CD4-positive, alpha-beta T cell treated with Interleukin-4 for 4 hours (primary cell): ENCODE results near the gene LRRC8E.
A peak's percentile ranks its signal among the peaks of the same experiment; 100 is the strongest.

Experiments
- DNase-seq: peaks from one replicate; pipeline ENCODE4 v3.0.0-alpha.2; 2020

The LRRC8E gene

DNA sequence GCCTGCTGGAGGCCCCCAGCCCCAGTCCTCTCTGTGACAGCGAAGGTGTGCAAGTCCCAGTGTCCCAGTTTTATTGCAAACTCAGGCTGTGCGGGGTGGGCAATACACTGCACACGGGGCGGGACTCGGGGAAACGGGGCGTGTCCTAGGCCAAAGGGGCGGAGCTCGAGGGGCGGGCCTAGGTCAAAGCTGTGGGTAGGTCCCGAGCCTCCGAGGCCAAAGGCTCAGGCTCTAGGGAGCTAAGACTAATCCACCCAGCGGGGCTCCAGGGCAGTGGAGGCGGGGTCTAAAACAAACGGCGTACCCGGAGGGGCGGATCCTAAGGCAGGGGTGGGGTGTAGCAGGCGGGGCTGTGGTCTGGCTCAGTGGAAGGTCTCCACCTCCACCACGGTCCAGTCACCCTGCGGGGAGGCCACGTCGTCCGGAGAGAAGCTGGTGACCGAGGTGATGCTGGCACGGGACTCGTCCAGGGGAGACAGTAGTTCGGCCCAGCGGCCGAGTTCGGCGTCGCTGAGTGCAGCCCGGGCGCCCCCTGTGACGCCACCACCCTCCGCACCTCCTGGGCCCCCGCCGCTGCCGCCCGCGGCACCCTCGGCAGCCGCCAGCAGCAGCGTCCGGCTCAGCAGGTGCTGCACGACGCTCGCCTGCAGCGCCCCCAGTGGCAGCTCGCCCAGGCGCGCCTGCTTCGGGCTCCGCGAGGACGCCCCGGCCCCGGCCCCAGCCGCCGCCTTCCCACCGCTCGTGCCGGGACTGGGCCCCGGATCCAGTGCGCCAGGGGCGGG lies 19.4 kb upstream of the LRRC8E start:
- DNase-seq = peak; percentile 74

DNA sequence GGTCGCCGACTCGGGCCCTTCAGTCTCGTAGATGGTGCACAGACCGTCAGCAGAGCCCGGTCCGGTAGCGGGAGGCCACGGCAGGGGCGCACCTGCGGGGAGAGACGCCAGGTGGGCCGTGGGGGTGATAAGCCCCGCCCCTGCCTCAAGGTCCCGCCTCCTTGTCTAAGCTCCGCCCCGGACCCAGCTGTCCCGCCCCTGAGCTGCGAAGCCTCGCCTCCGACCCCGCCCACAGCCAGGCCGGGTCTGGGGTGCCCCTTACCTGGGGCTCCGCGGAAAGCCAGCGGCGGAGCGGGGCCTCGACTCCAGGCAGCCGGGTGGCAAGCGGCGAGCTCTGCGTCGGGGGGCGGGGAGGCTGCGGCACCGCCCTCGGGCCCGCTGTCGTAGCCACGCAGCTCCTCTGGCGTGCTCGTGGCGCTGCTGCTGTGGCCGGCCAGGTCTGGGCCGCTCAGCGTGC lies 18.8 kb upstream of the LRRC8E start:
- DNase-seq = peak; percentile 61

GRCh38 chr19:7869910-7870511 lies 18.3 kb upstream of the LRRC8E start:
- peak; percentile 37 for DNase-seq

DNA sequence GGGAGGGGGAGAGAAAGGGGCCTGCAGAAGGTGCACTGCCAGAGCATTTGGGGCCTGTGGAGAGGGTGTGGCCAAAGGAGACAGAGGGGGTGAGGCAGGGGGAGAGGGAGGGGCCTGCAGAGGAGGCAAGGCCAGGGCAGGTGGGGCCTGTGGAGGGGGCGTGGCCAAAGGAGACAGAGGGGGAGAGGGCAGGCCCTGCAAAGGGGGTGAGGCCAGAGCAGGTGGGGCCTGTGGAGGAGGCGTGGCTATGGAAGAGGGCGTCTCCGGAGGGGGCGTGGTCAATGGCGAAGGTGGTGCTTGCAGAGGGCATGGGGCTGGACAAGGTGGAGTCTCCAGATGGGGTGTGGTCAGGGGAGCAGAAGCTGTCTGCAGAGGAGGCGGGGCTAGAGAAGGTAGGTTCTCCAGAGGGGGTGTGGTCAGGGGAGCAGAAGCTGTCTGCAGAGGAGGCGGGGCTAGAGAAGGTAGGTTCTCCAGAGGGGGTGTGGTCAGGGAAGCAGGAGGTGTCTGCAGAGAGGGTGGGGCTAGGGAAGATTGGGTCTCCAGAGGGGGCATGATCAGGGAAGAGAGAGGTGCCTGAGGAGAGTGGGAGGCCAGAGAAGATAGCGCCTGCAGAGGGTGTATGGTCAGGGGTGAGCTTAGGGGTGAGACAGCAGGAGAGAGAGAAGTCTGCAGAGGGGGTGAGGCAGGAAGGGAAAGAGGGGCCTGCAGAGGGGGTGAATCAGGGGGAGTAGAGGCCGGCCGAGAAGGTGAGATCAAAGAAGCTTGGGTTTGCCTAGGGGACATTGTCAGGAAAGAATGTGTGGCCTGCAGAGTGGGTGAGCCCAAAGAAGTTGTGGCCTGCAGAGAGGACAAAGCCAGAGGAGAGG lies 17.5 kb upstream of the LRRC8E start:
- no peak for DNase-seq

- DNase-seq = peak; percentile 49
These were observed 16.6 kb upstream of the LRRC8E start for GRCh38 chr19:7871437-7872305.

DNA sequence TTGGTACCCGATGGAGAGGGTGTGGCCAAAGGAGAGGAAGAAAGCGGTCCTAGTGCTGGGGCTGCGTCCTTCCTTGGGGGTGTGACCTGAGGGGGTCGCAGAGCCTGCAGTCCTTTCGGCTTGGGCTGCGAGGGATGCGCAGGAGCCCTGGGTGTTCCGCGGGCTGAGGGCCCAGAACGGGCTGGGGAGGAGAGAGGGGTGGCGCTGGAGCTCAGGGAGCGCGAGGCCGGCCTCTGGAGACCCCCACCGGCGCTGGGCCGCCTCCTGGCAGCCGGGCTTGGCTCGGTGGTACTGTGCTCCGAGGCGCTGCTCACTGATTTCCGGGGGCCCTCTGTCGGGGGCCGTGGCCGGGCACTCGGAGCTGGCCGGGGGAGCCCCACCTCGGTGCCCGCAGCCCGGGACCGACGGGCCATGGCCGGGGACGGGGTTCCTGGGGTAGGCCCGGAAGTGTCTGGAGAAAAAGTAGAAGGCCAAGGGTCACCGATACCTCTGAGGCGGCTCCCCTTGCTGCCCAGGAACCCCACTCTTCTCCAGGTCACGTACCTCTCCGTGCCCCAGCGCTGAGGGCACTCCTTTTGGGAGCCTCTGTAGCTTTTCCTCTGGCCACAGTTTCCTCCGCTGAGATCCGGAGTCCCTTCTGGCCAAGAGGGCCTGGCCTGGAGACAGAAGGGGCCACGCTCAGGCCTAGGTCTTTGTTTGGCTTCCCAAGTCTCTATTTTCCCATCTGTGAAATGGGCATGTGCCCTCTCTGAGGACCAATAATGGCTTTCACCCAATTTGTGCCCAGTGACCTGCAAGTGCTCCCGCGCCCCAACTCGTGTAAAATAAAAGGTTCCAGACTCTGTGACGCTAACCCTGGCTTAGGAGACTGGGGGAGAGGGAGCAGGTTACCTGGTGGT lies 15.8 kb upstream of the LRRC8E start:
- no peak for DNase-seq

DNA sequence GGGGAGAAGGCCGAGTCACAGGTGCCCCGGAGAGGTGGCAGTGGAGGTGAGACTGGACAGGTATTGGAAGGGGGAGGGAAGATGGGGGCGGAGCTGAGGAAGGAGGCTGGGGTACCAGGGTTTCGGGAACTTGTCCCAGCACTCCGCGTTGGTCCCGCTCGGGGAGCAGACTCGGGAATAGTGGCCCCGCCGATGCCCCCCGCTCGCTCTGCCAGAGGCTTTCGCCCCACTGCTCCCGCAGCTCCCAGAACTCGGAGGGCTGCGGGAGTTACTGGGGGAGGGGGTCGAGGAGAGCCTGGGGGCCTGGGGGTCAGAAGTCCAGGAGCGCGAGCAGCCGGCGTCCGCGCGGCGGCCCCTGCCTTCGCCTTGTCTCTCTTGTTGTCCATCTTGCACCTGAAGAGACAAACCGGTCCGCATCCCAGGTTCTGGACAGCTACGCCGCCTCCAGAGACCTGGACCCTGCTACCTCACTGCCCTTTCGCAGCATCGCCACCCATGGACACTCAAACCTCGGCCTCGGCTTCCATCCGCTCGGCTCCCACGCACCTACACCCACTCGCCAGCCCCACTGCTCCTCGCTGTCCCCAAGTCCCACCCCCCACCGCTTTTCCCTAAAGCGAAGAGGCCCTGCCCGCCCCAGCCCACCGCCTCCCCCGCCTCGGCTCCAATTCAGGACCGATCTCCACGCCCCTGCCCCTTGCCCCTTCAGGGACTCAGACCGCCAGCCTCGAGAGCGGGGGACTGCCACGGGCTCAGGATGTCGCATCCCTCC lies 14.8 kb upstream of the LRRC8E start:
- DNase-seq = no peak

- no peak for DNase-seq
These were observed 14.0 kb upstream of the LRRC8E start, which contains the start of gene PRR36 for GRCh38 chr19:7874076-7874896. Gene PRR36 (minus strand): TSS chr19:7874390. CDS start chr19:7873689, 701 bp downstream.

- DNase-seq = no peak
These were observed 13.4 kb upstream of the LRRC8E start for GRCh38 chr19:7874897-7875273.

DNA sequence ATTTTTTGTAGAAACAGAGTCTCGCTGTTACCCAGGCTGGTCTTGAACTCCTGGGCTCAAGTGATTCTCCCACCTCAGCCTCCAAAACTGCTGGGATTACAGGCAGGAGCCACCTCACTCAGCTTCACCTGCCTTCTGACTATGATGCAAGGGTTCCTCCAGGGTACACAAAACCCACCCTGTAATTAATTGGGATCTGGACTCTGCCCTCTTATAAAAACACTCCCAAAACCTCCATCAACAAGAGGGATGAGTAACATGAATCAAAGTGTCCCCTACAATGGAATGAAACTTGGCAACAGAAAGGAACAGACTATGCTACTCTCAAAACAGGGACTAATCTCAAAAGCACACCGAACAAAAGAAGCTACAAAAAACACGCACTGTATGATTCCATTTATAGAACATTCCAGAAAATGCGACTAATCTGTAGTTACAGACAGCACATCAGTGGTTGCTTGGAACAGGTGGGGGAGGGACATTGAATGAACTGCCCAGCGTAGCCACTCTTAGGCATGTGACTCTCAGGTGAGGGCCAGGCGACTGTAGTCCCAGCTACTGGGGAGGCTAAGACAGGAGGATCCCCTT lies 11.0 kb upstream of the LRRC8E start:
- no peak for DNase-seq

- no peak for DNase-seq
These were observed 9.1 kb upstream of the LRRC8E start for GRCh38 chr19:7879111-7879807.

DNA sequence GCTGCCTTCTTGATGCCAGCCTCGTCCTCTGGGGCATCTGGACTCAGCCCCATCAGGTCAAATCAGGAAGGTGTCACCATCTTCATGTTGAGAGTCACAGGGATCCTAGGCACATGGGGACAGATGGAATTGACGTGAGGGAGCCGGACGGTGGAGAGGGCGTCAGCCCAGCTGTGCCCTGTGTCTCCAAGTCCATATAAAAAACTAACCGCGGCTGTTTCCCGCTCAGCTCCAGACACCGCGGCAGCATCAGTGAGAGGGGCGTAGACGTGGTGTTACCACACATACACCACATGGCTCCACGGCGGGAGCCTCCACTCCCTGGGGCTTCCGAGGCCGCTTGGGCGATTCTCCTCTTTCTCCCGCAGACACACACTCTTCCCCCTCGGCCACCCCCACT lies 8.5 kb upstream of the LRRC8E start:
- no peak for DNase-seq

DNA sequence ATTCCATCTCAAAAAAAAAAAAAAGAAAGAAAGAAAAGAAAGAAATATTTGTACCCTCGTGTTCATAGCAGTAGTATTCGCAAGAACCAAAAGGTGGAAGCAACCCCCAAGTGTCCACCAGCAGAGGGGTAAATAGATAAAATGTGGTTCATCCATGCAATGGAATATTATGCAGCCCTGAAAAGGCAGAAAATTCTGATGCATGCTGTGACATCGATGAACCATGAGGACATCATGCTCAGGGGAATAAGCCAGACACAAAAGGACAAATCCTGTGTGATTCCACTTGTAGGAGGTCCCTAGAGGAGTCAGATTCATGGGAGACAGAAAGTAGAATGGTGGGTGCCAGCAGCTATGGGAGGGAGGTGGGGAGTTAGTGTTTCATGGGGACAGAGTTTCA lies 6.4 kb upstream of the LRRC8E start:
- DNase-seq = no peak

DNA sequence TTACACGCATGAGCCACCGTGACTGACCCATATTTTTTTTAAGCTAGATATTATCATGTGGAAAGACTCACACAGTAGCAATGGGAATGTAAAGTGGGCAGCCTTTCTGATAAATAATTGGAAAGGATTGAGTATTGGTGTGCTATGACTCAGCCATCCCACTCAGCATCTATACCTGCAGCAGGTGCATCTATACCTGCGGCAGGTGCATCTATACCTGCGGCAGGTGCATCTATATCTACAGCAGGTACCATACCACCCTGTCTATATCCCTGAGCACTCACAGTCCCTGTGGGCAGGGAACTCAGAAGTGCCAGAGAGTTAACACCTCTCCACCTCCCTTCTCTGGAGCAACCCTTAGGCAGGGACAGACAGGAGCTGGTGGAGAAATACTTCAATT lies 5.2 kb upstream of the LRRC8E start:
- no peak for DNase-seq

DNA sequence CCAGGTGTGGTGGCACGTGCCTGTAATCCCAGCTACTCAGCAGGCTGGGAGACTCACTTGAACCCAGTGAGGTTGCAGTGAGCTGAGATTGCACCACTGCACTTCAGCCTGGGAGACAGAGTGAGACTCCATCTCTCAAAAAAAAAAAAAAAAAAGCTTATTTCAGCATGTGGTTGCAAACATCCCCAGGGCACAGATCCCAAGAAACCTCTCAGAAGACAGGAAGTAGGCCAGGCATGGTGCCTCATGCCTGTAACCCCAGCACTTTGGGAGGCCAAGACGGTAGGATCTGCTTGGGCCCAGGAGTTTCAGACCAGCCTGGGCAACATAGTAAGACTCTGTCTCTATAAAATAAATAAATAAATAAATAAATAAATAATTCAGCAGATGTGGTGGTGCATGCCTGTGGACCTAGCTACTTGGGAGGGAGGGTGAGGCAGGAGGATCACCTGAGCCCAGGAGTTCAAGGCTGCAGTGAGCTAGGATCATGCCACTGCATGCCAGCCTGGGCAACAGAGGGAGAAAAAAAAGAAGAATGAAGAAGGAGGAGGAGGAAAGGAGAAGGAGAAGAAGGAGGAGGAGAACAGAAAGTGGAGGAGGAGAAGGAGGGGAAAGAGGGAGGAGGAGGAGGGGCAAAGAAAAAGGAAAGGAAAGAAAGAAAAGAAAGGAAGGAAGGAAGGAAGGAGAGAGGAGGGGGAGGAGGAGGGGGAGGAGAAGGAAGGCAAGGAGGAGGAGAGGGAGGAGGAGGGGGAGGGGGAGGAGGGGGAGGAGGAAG lies 4.3 kb upstream of the LRRC8E start:
- no peak for DNase-seq

- no peak for DNase-seq
These were observed 2.5 kb upstream of the LRRC8E start for GRCh38 chr19:7885818-7886217.

DNA sequence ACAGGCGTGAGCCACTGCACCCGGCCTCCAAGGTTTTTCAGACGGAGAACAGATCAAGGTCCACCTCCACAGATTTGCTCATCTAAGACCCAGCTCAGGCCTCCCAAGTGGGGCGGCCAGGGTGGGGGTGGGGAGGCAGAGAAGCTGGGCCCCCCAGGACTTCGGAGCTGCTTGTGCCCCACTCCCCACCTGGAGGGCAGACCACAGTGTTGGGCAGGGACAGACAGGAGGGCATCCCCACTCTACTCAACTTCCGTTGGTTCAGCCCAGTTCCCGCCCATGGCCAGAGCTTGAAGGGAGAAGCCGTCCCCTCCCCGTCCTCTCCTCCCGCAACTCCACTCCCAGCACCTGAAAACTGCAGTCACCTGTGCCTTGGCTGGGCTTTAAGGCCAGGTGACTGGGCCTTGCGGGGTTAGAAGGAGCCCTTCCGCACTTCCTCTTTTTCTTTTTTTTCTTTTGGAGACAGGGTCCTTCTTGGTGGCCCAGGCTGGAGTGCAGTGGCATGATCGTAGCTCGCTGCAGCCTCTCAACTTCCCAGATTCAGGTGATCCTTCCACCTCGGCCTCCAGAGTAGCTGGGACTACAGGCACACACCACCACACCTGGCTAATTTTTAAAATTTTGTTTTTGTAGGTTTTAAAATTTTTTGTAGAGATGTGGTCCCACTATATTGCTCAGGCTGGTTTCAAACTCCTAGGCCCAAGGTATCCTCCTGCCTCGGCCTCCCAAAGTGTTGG lies 734 bp upstream of the LRRC8E start:
- no peak for DNase-seq
